Esophagus muscularis mucosa (tissue), 4 donors: ENCODE results near the gene SMCO2.

ENCODE experiments used
- EP300 ChIP-seq: sonication (generic); formaldehyde crosslinking; IDR thresholded peaks from one replicate; pipeline ENCODE4 v1.6.1; 2017; ENCODE audit warnings: antibody characterized with exemption
- POLR2A ChIP-seq: fragments of 450-650 bp; IDR thresholded peaks from one replicate; pipeline ENCODE4 v1.6.1; 2017; ENCODE audit warnings: antibody characterized with exemption, moderate library complexity, mild to moderate bottlenecking, low read depth
- POLR2AphosphoS5 ChIP-seq, 2 donors: sonication (generic); formaldehyde crosslinking; IDR thresholded peaks; one replicate each; pipeline ENCODE4 v1.6.1; 2017; ENCODE audit warnings: antibody characterized with exemption in 2 of 2
- TF ChIP-seq, protein P1 (sequence below), 3 experiments: fragments of 200-600 bp in 2 of 3; fragments of 450-650 bp in 1 of 3; sonication (generic) in 2 of 3; IDR thresholded peaks; one replicate each; pipeline ENCODE4 v1.5.1; 2017 to 2019; ENCODE audit warnings: antibody characterized with exemption in 3 of 3, mild to moderate bottlenecking in 2 of 3, moderate library complexity in 1 of 3

GRCh38 chr12:27491226-27491625 is 44.7 kb downstream of the SMCO2 start:
- TF ChIP-seq, protein P1, sequence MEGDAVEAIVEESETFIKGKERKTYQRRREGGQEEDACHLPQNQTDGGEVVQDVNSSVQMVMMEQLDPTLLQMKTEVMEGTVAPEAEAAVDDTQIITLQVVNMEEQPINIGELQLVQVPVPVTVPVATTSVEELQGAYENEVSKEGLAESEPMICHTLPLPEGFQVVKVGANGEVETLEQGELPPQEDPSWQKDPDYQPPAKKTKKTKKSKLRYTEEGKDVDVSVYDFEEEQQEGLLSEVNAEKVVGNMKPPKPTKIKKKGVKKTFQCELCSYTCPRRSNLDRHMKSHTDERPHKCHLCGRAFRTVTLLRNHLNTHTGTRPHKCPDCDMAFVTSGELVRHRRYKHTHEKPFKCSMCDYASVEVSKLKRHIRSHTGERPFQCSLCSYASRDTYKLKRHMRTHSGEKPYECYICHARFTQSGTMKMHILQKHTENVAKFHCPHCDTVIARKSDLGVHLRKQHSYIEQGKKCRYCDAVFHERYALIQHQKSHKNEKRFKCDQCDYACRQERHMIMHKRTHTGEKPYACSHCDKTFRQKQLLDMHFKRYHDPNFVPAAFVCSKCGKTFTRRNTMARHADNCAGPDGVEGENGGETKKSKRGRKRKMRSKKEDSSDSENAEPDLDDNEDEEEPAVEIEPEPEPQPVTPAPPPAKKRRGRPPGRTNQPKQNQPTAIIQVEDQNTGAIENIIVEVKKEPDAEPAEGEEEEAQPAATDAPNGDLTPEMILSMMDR (IDR thresholded peaks at IDR 0.05), result no peak
- TF ChIP-seq POLR2AphosphoS5 (IDR thresholded peaks at IDR 0.05), result no peak
- no peak for TF ChIP-seq POLR2A
- no peak for TF ChIP-seq EP300
